Liver (tissue), 9 donors: ENCODE data around the gene SORD. TPM values are rescaled to one million over a fixed set of nuclear protein-coding genes. Genes with fewer than 3 reads are reported as not detected.

Experiments used
- DNase-seq: peaks from one replicate; pipeline ENCODE4 v3.0.0-alpha.2; 2017; ENCODE audit warnings: low spot score
- H3K27ac ChIP-seq, 2 donors: one replicate each; pipeline ENCODE4 v1.7.0; 2013; ENCODE audit warnings: inconsistent platforms in 2 of 2, low read length in 2 of 2, control low read depth in 1 of 2, low read depth in 1 of 2, mild to moderate bottlenecking in 1 of 2
- H3K27me3 ChIP-seq, 4 donors: one replicate each; pipeline versions ENCODE4 v1.6.1 to v1.7.0; 2013; ENCODE audit warnings: low read length in 3 of 4, inconsistent platforms in 1 of 4, mild to moderate bottlenecking in 1 of 4, moderate library complexity in 1 of 4; ENCODE audit not compliant: control insufficient read depth in 4 of 4, insufficient read depth in 4 of 4
- H3K36me3 ChIP-seq, 4 donors: one replicate each; pipeline versions ENCODE4 v1.6.1 to v1.7.0; 2013; ENCODE audit warnings: low read length in 3 of 4, mild to moderate bottlenecking in 3 of 4, low read depth in 1 of 4, moderate library complexity in 1 of 4; ENCODE audit not compliant: control insufficient read depth in 4 of 4, insufficient read depth in 3 of 4
- H3K4me1 ChIP-seq, 4 donors: one replicate each; pipeline versions ENCODE4 v1.6.1 to v1.7.0; 2013; ENCODE audit warnings: low read length in 3 of 4, mild to moderate bottlenecking in 3 of 4, moderate library complexity in 1 of 4; ENCODE audit not compliant: control insufficient read depth in 4 of 4, insufficient read depth in 4 of 4
- H3K4me3 ChIP-seq, 3 donors: one replicate each; pipeline versions ENCODE4 v1.6.1 to v1.7.0; 2013; ENCODE audit warnings: low read length in 3 of 3, control low read depth in 1 of 3, low read depth in 1 of 3, mild to moderate bottlenecking in 1 of 3
- H3K9ac ChIP-seq, 2 donors: one replicate each; pipeline ENCODE4 v1.7.0; 2013; ENCODE audit warnings: low read length in 2 of 2, mild to moderate bottlenecking in 2 of 2, moderate library complexity in 2 of 2, control low read depth in 1 of 2, low read depth in 1 of 2
- H3K9me3 ChIP-seq, 4 donors: one replicate each; pipeline versions ENCODE4 v1.6.1 to v1.7.0; 2013; ENCODE audit warnings: low read length in 3 of 4; ENCODE audit not compliant: control insufficient read depth in 4 of 4
- ATF3 ChIP-seq: IDR thresholded peaks from 2 replicates; pipeline ENCODE4 v1.6.1; 2016; ENCODE audit warnings: antibody characterized with exemption
- EGR1 ChIP-seq, 2 donors: IDR thresholded peaks; 2 replicates each; pipeline ENCODE4 v1.6.1; 2016 to 2018; ENCODE audit warnings: antibody characterized with exemption in 2 of 2, low read depth in 2 of 2
- FOXA1 ChIP-seq: IDR thresholded peaks from 2 replicates; pipeline ENCODE4 v1.6.1; 2016; ENCODE audit warnings: antibody characterized with exemption
- FOXA2 ChIP-seq: IDR thresholded peaks from 2 replicates; pipeline ENCODE4 v1.6.1; 2016; ENCODE audit warnings: antibody characterized with exemption
- GABPA ChIP-seq, 2 donors: IDR thresholded peaks in 1 of 2; conservative IDR thresholded peaks in 1 of 2; 2 replicates each; pipeline ENCODE4 v1.6.1; 2016; ENCODE audit warnings: antibody characterized with exemption in 2 of 2, mild to moderate bottlenecking in 1 of 2, moderate library complexity in 1 of 2
- HNF4A ChIP-seq, 2 donors: conservative IDR thresholded peaks; 2 replicates each; pipeline ENCODE4 v1.6.1; 2016; ENCODE audit warnings: antibody characterized with exemption in 2 of 2, mild to moderate bottlenecking in 2 of 2
- HNF4G ChIP-seq: IDR thresholded peaks from 2 replicates; pipeline ENCODE4 v1.6.1; 2016; ENCODE audit warnings: antibody characterized with exemption
- JUND ChIP-seq, 2 donors: IDR thresholded peaks; 2 replicates each; pipeline ENCODE4 v1.6.1; 2016; ENCODE audit warnings: antibody characterized with exemption in 2 of 2
- MAX ChIP-seq: IDR thresholded peaks from 2 replicates; pipeline ENCODE4 v1.6.1; 2016; ENCODE audit warnings: antibody characterized with exemption
- NR2F2 ChIP-seq: IDR thresholded peaks from 2 replicates; pipeline ENCODE4 v1.6.1; 2016; ENCODE audit warnings: antibody characterized with exemption
- RAD21 ChIP-seq, 2 donors: IDR thresholded peaks; 2 replicates each; pipeline ENCODE4 v1.6.1; 2016; ENCODE audit warnings: antibody characterized with exemption in 2 of 2, mild to moderate bottlenecking in 2 of 2
- REST ChIP-seq: IDR thresholded peaks from 2 replicates; pipeline ENCODE4 v1.6.1; 2016; ENCODE audit warnings: antibody characterized with exemption, mild to moderate bottlenecking
- RXRA ChIP-seq, 2 donors: IDR thresholded peaks; 2 replicates each; pipeline ENCODE4 v1.6.1; 2017 to 2018; ENCODE audit warnings: antibody characterized with exemption in 2 of 2, mild to moderate bottlenecking in 1 of 2
- SP1 ChIP-seq: IDR thresholded peaks from 2 replicates; pipeline ENCODE4 v1.6.1; 2018; ENCODE audit warnings: antibody characterized with exemption, mild to moderate bottlenecking
- TAF1 ChIP-seq: conservative IDR thresholded peaks from 2 replicates; pipeline ENCODE4 v1.6.1; 2016; ENCODE audit warnings: antibody characterized with exemption, mild to moderate bottlenecking
- YY1 ChIP-seq: IDR thresholded peaks from 2 replicates; pipeline ENCODE4 v1.6.1; 2016; ENCODE audit warnings: antibody characterized with exemption, mild to moderate bottlenecking
- ZBTB33 ChIP-seq: IDR thresholded peaks from 2 replicates; pipeline ENCODE4 v1.6.1; 2016; ENCODE audit warnings: antibody characterized with exemption
- WGBS: extraction: QIAGEN DNeasy Blood & Tissue Kit; methylation state at CpG from one replicate; pipeline ENCODE4 v1.1.7; 2013; 5-methylcytosine and 5-hydroxymethylcytosine counted together
- polyA plus RNA-seq, 2 donors: library from polyadenylated mRNA; stranded (reverse) in 1 of 2; unstranded in 1 of 2; fragments of 200-250 nt in 1 of 2; fragments of >200 nt in 1 of 2; fragmentation: Nextera tagmentation in 1 of 2; extraction: Ambion mirVana in 1 of 2; gene quantifications; one replicate each; pipeline versions ENCODE4 v1.2.1 to v1.2.3, GENCODE V29; 2013 to 2015
- total RNA-seq, 2 donors: library from RNA; depleted of rRNA; stranded (reverse); fragments of >200 nt; gene quantifications; one replicate each; pipeline ENCODE4 v1.2.3, GENCODE V29; 2014
- TF ChIP-seq, protein P1 (sequence below): fragments of 150-350 bp; IDR thresholded peaks from 2 replicates; pipeline ENCODE4 v1.5.1; 2017; ENCODE audit warnings: improper control_type of control experiment, low read depth, low read length; ENCODE audit not compliant: missing input control
- donor health status: healthy.
- donor health status: healthy.
- donor health status: healthy.
- donor health status: healthy.
- donor health status: healthy.

The SORD gene
- total and polyA plus RNA-seq, 4 donors = 75.5 to 169 (median 167) TPM

GRCh38 chr15:45117308-45118130 is 94.5 kb downstream of the SORD start:
- Histone ChIP-seq H3K27me3 (peaks cover 4 to 12% (median 4%) of the 10 kb centered on the region in 4 donors), H3K27ac (no peak overlapping the region), H3K4me1 (peaks cover 12 to 38% (median 24%) of the 10 kb centered on the region in 4 donors), H3K9ac (no peak overlapping the region), H3K36me3 (no peaks in the 10 kb centered on the region), H3K4me3 (no peak overlapping the region), H3K9me3 (no peaks in the 10 kb centered on the region)
- 39% methylated on average over 33 of the region's 33 CpGs for WGBS
- no peak for DNase-seq
- no peak for TF ChIP-seq TAF1

GRCh38 chr15:45118131-45118588 is 95.2 kb downstream of the SORD start:
- Histone ChIP-seq H3K27me3 (peaks cover 0 to 8% (median 4%) of the 10 kb centered on the region in 4 donors), H3K4me1 (peaks cover 7 to 31% (median 19%) of the 10 kb centered on the region in 4 donors), H3K27ac (no peak overlapping the region), H3K9me3 (no peaks in the 10 kb centered on the region), H3K4me3 (no peak overlapping the region), H3K9ac (no peak overlapping the region), H3K36me3 (no peaks in the 10 kb centered on the region)
- under 1% methylated on average over 14 of the region's 14 CpGs for WGBS
- peak; percentile 82 for DNase-seq
- TF ChIP-seq JUND (IDR thresholded peaks at IDR 0.05) = no peak
- TF ChIP-seq FOXA1 = no peak
- TF ChIP-seq SP1 = no peak
- TF ChIP-seq, protein P1, sequence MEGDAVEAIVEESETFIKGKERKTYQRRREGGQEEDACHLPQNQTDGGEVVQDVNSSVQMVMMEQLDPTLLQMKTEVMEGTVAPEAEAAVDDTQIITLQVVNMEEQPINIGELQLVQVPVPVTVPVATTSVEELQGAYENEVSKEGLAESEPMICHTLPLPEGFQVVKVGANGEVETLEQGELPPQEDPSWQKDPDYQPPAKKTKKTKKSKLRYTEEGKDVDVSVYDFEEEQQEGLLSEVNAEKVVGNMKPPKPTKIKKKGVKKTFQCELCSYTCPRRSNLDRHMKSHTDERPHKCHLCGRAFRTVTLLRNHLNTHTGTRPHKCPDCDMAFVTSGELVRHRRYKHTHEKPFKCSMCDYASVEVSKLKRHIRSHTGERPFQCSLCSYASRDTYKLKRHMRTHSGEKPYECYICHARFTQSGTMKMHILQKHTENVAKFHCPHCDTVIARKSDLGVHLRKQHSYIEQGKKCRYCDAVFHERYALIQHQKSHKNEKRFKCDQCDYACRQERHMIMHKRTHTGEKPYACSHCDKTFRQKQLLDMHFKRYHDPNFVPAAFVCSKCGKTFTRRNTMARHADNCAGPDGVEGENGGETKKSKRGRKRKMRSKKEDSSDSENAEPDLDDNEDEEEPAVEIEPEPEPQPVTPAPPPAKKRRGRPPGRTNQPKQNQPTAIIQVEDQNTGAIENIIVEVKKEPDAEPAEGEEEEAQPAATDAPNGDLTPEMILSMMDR = peak; percentile 100
- TF ChIP-seq REST = no peak
- no peak for TF ChIP-seq HNF4G
- no peak for TF ChIP-seq FOXA2
- TF ChIP-seq ZBTB33 = no peak
- TF ChIP-seq RAD21 (IDR thresholded peaks at IDR 0.05) = peak; percentile 95 to 97
- no peak for TF ChIP-seq EGR1 (IDR thresholded peaks at IDR 0.05; ENCODE audit: low read depth in 2 of 2)
- no peak for TF ChIP-seq TAF1
- no peak for TF ChIP-seq ATF3
- TF ChIP-seq GABPA (IDR thresholded peaks at IDR 0.05 in 1 of 2, conservative IDR thresholded peaks at IDR 0.05 in 1 of 2) = no peak
- TF ChIP-seq RXRA (IDR thresholded peaks at IDR 0.05) = peak in 1 of 2 donors; percentile 50
- no peak for TF ChIP-seq HNF4A (conservative IDR thresholded peaks at IDR 0.05)
- TF ChIP-seq YY1 = no peak
- TF ChIP-seq NR2F2 = peak; percentile 41
- no peak for TF ChIP-seq MAX
